GM19455 (cell line): Measurements from ENCODE around the gene LRP1B.

ENCODE experiments used
- ATAC-seq: cut with Tn5 transposase; IDR thresholded peaks from one replicate; pipeline ENCODE4 v1.9.1; 2021; ENCODE audit not compliant: unreplicated experiment

LRP1B gene

GRCh38 chr2:141605163-141605562 lies 525.7 kb downstream of the LRP1B start:
- no peak for ATAC-seq

- no peak for ATAC-seq
Observed at GRCh38 chr2:141601511-141602152, 529.2 kb downstream of the LRP1B start.

GRCh38 chr2:141599721-141600120 lies 531.1 kb downstream of the LRP1B start:
- no peak for ATAC-seq

GRCh38 chr2:141598982-141599381 lies 531.8 kb downstream of the LRP1B start:
- ATAC-seq = no peak

- ATAC-seq = no peak
Observed at GRCh38 chr2:141595316-141595920, 535.4 kb downstream of the LRP1B start.

- no peak for ATAC-seq
Observed at GRCh38 chr2:141591787-141592186, 539.0 kb downstream of the LRP1B start.

GRCh38 chr2:141590620-141591019 lies 540.2 kb downstream of the LRP1B start:
- ATAC-seq = no peak

GRCh38 chr2:141589314-141589713 lies 541.5 kb downstream of the LRP1B start:
- ATAC-seq = no peak

GRCh38 chr2:141586985-141587384 lies 543.8 kb downstream of the LRP1B start:
- no peak for ATAC-seq

- no peak for ATAC-seq
Observed at GRCh38 chr2:141582213-141582612, 548.6 kb downstream of the LRP1B start.

GRCh38 chr2:141579071-141579470 lies 551.7 kb downstream of the LRP1B start:
- ATAC-seq = no peak

GRCh38 chr2:141570474-141571131 lies 560.2 kb downstream of the LRP1B start:
- no peak for ATAC-seq

GRCh38 chr2:141569941-141570340 lies 560.9 kb downstream of the LRP1B start:
- ATAC-seq = no peak

GRCh38 chr2:141565597-141565996 lies 565.2 kb downstream of the LRP1B start:
- no peak for ATAC-seq

GRCh38 chr2:141560723-141561122 lies 570.1 kb downstream of the LRP1B start:
- ATAC-seq = no peak

- no peak for ATAC-seq
Observed at GRCh38 chr2:141557329-141558095, 573.3 kb downstream of the LRP1B start.

GRCh38 chr2:141555876-141556470 lies 574.8 kb downstream of the LRP1B start:
- ATAC-seq = no peak

GRCh38 chr2:141554810-141555209 lies 576.0 kb downstream of the LRP1B start:
- peak; percentile 68 for ATAC-seq

GRCh38 chr2:141534666-141535362 lies 596.0 kb downstream of the LRP1B start:
- peak; percentile 63 for ATAC-seq

GRCh38 chr2:141529659-141530058 lies 601.2 kb downstream of the LRP1B start:
- ATAC-seq = no peak

- ATAC-seq = no peak
Observed at GRCh38 chr2:141528990-141529389, 601.8 kb downstream of the LRP1B start.
